ENCODE measurements around the gene TPCN1.
A peak's percentile ranks its signal among the peaks of the same experiment; 100 is the strongest.

Gene TPCN1

GRCh38 chr12:113248842-113249435 lies 27.7 kb downstream of the TPCN1 start:
- H2BK120ac ChIP-seq (ENCODE audit: low read depth, low read length) = no peak overlapping the region
- no peak overlapping the region for H3K27ac ChIP-seq (replicated peaks; ENCODE audit: low read length)
- WGBS, 2 donors (ENCODE audit: extremely low coverage in 2 of 2, insufficient read length in 2 of 2, insufficient replicate concordance in 1 of 2) = no CpG with 5 or more reads among the region's 11 CpGs
- H2AFZ ChIP-seq (ENCODE audit: low read length) = no peak overlapping the region
- H3K14ac ChIP-seq (ENCODE audit: low read length) = no peak overlapping the region
- no peaks in the 10 kb centered on the region for H3K27me3 ChIP-seq (ENCODE audit: control insufficient read depth in 3 of 3, insufficient read depth in 3 of 3, low read depth in 1 of 3, low read length in 3 of 3)
- H4K8ac ChIP-seq (ENCODE audit: low read depth, low read length) = no peak overlapping the region
- H3K4me3 ChIP-seq (ENCODE audit: low read length in 2 of 2) = no peak overlapping the region
- no peak overlapping the region for H3K4ac ChIP-seq (ENCODE audit: low read length)
- H4K91ac ChIP-seq (ENCODE audit: low read depth, low read length, poor library complexity) = peak overlapping the region; percentile 6
- no peak for DNase-seq (ENCODE audit: low spot score)
- no peak overlapping the region for H3K4me2 ChIP-seq (ENCODE audit: insufficient read depth, low read length, poor library complexity, severe bottlenecking)
- H2BK12ac ChIP-seq (ENCODE audit: low read length) = no peak overlapping the region
- peaks cover 14 to 16% of the 10 kb centered on the region in 2 donors for H3K4me1 ChIP-seq (ENCODE audit: control insufficient read depth in 2 of 2, insufficient read depth in 1 of 2, low read depth in 1 of 2, low read length in 2 of 2)
- H3K23ac ChIP-seq (ENCODE audit: low read depth, low read length, poor library complexity) = no peak overlapping the region
- H3K18ac ChIP-seq (ENCODE audit: low read length) = no peak overlapping the region
- H2BK15ac ChIP-seq (ENCODE audit: low read length) = no peak overlapping the region
- H3K79me1 ChIP-seq (ENCODE audit: low read depth, low read length) = no peaks in the 10 kb centered on the region
- no peak overlapping the region for H3K9ac ChIP-seq (ENCODE audit: low read depth, low read length, poor library complexity)
- no peak overlapping the region for H2AK5ac ChIP-seq (ENCODE audit: low read depth, low read length)
- H3K36me3 ChIP-seq (replicated peaks in 1 of 2; ENCODE audit: control insufficient read depth in 2 of 2, insufficient read depth in 2 of 2, low read length in 2 of 2) = no peaks in the 10 kb centered on the region
- H2BK5ac ChIP-seq (ENCODE audit: low read length) = no peak overlapping the region
- peaks cover 2 to 6% of the 10 kb centered on the region in 2 donors for H3K9me3 ChIP-seq (replicated peaks in 1 of 2; ENCODE audit: control insufficient read depth in 2 of 2, insufficient read depth in 1 of 2, low read depth in 1 of 2, low read length in 2 of 2)

GRCh38 chr12:113249546-113249945 lies 28.3 kb downstream of the TPCN1 start:
- WGBS, 2 donors (ENCODE audit: extremely low coverage in 2 of 2, insufficient read length in 2 of 2, insufficient replicate concordance in 1 of 2) = no CpG with 5 or more reads among the region's 12 CpGs

DNA sequence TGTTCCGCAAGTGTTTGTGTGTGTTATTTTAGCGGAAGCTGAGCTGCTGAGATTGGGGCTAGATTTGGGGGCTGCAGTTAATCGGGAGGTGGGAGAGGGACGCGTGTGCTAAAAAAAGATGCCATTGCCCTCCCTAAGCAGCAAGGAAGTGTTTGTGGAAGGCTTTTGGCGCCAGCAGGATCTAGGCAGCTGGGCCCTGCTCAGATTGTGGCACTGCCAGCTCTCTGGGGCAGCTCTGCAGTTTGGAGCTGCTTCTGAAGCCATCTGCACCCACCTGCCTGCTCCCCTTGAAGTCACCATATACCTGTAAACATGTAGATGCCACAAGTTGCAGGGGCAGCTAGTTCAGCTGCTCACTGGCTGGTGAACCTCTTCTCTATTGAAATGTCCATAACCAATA lies 28.8 kb downstream of the TPCN1 start:
- WGBS, 2 donors (ENCODE audit: extremely low coverage in 2 of 2, insufficient read length in 2 of 2, insufficient replicate concordance in 1 of 2) = no CpG with 5 or more reads among the region's 6 CpGs
- H3K27me3 ChIP-seq (ENCODE audit: control insufficient read depth in 3 of 3, insufficient read depth in 3 of 3, low read depth in 1 of 3, low read length in 3 of 3) = no peaks in the 10 kb centered on the region
- no peak overlapping the region for H3K4me2 ChIP-seq (ENCODE audit: insufficient read depth, low read length, poor library complexity, severe bottlenecking)
- no peak overlapping the region for H2AK5ac ChIP-seq (ENCODE audit: low read depth, low read length)
- no peak overlapping the region for H4K91ac ChIP-seq (ENCODE audit: low read depth, low read length, poor library complexity)
- no peak overlapping the region for H2BK12ac ChIP-seq (ENCODE audit: low read length)
- H2BK5ac ChIP-seq (ENCODE audit: low read length) = no peak overlapping the region
- no peak overlapping the region for H3K4me3 ChIP-seq (ENCODE audit: low read length in 2 of 2)
- no peak for DNase-seq (ENCODE audit: low spot score)
- H3K18ac ChIP-seq (ENCODE audit: low read length) = no peak overlapping the region
- H3K23ac ChIP-seq (ENCODE audit: low read depth, low read length, poor library complexity) = no peak overlapping the region
- H4K8ac ChIP-seq (ENCODE audit: low read depth, low read length) = no peak overlapping the region
- no peak overlapping the region for H3K9ac ChIP-seq (ENCODE audit: low read depth, low read length, poor library complexity)
- H2BK15ac ChIP-seq (ENCODE audit: low read length) = no peak overlapping the region
- no peak overlapping the region for H3K27ac ChIP-seq (replicated peaks; ENCODE audit: low read length)
- H3K4ac ChIP-seq (ENCODE audit: low read length) = no peak overlapping the region
- no peaks in the 10 kb centered on the region for H3K36me3 ChIP-seq (replicated peaks in 1 of 2; ENCODE audit: control insufficient read depth in 2 of 2, insufficient read depth in 2 of 2, low read length in 2 of 2)
- no peak overlapping the region for H2BK120ac ChIP-seq (ENCODE audit: low read depth, low read length)
- no peak overlapping the region for H2AFZ ChIP-seq (ENCODE audit: low read length)
- no peak overlapping the region for H3K14ac ChIP-seq (ENCODE audit: low read length)
- H3K9me3 ChIP-seq (replicated peaks in 1 of 2; ENCODE audit: control insufficient read depth in 2 of 2, insufficient read depth in 1 of 2, low read depth in 1 of 2, low read length in 2 of 2) = peaks cover 2 to 6% of the 10 kb centered on the region in 2 donors
- no peaks in the 10 kb centered on the region for H3K79me1 ChIP-seq (ENCODE audit: low read depth, low read length)
- peaks cover 14 to 16% of the 10 kb centered on the region in 2 donors for H3K4me1 ChIP-seq (ENCODE audit: control insufficient read depth in 2 of 2, insufficient read depth in 1 of 2, low read depth in 1 of 2, low read length in 2 of 2)

More at GRCh38 chr12:113249546-113249945, 28.3 kb downstream of the TPCN1 start:
- Histone ChIP-seq H2BK12ac (ENCODE audit: low read length) (no peak overlapping the region), H3K9ac (ENCODE audit: low read depth, low read length, poor library complexity) (no peak overlapping the region), H3K18ac (ENCODE audit: low read length) (no peak overlapping the region), H4K91ac (ENCODE audit: low read depth, low read length, poor library complexity) (no peak overlapping the region), H2BK5ac (ENCODE audit: low read length) (no peak overlapping the region), H3K27me3 (ENCODE audit: control insufficient read depth in 3 of 3, insufficient read depth in 3 of 3, low read depth in 1 of 3, low read length in 3 of 3) (no peaks in the 10 kb centered on the region), H3K36me3 (replicated peaks in 1 of 2; ENCODE audit: control insufficient read depth in 2 of 2, insufficient read depth in 2 of 2, low read length in 2 of 2) (no peaks in the 10 kb centered on the region), H2AK5ac (ENCODE audit: low read depth, low read length) (no peak overlapping the region), H3K9me3 (replicated peaks in 1 of 2; ENCODE audit: control insufficient read depth in 2 of 2, insufficient read depth in 1 of 2, low read depth in 1 of 2, low read length in 2 of 2) (peaks cover 2 to 6% of the 10 kb centered on the region in 2 donors), H2BK120ac (ENCODE audit: low read depth, low read length) (no peak overlapping the region), H2AFZ (ENCODE audit: low read length) (no peak overlapping the region), H3K4ac (ENCODE audit: low read length) (no peak overlapping the region), H4K8ac (ENCODE audit: low read depth, low read length) (no peak overlapping the region), H3K27ac (replicated peaks; ENCODE audit: low read length) (no peak overlapping the region), H3K23ac (ENCODE audit: low read depth, low read length, poor library complexity) (no peak overlapping the region), H3K4me1 (ENCODE audit: control insufficient read depth in 2 of 2, insufficient read depth in 1 of 2, low read depth in 1 of 2, low read length in 2 of 2) (peaks cover 14 to 16% of the 10 kb centered on the region in 2 donors), H3K4me2 (ENCODE audit: insufficient read depth, low read length, poor library complexity, severe bottlenecking) (no peak overlapping the region), H2BK15ac (ENCODE audit: low read length) (no peak overlapping the region), H3K79me1 (ENCODE audit: low read depth, low read length) (no peaks in the 10 kb centered on the region), H3K14ac (ENCODE audit: low read length) (no peak overlapping the region), H3K4me3 (ENCODE audit: low read length in 2 of 2) (no peak overlapping the region)
- no peak for DNase-seq (ENCODE audit: low spot score)

GRCh38 chr12:113251404-113252070 lies 30.3 kb downstream of the TPCN1 start:
- Histone ChIP-seq H4K91ac (ENCODE audit: low read depth, low read length, poor library complexity) (peak overlapping the region; percentile 85), H3K27ac (replicated peaks; ENCODE audit: low read length) (no peak overlapping the region), H3K9ac (ENCODE audit: low read depth, low read length, poor library complexity) (peak overlapping the region; percentile 14), H2BK120ac (ENCODE audit: low read depth, low read length) (no peak overlapping the region), H3K18ac (ENCODE audit: low read length) (no peak overlapping the region), H3K27me3 (ENCODE audit: control insufficient read depth in 3 of 3, insufficient read depth in 3 of 3, low read depth in 1 of 3, low read length in 3 of 3) (no peaks in the 10 kb centered on the region), H3K4me3 (ENCODE audit: low read length in 2 of 2) (no peak overlapping the region), H2AK5ac (ENCODE audit: low read depth, low read length) (no peak overlapping the region), H3K79me1 (ENCODE audit: low read depth, low read length) (no peaks in the 10 kb centered on the region), H2BK12ac (ENCODE audit: low read length) (no peak overlapping the region), H3K4me1 (ENCODE audit: control insufficient read depth in 2 of 2, insufficient read depth in 1 of 2, low read depth in 1 of 2, low read length in 2 of 2) (peaks cover 5 to 6% of the 10 kb centered on the region in 2 donors), H3K14ac (ENCODE audit: low read length) (peak overlapping the region; percentile 66), H3K4me2 (ENCODE audit: insufficient read depth, low read length, poor library complexity, severe bottlenecking) (no peak overlapping the region), H3K4ac (ENCODE audit: low read length) (no peak overlapping the region), H2AFZ (ENCODE audit: low read length) (no peak overlapping the region), H3K36me3 (replicated peaks in 1 of 2; ENCODE audit: control insufficient read depth in 2 of 2, insufficient read depth in 2 of 2, low read length in 2 of 2) (no peaks in the 10 kb centered on the region), H2BK5ac (ENCODE audit: low read length) (no peak overlapping the region), H2BK15ac (ENCODE audit: low read length) (no peak overlapping the region), H4K8ac (ENCODE audit: low read depth, low read length) (no peak overlapping the region), H3K9me3 (replicated peaks in 1 of 2; ENCODE audit: control insufficient read depth in 2 of 2, insufficient read depth in 1 of 2, low read depth in 1 of 2, low read length in 2 of 2) (peaks cover 2 to 6% of the 10 kb centered on the region in 2 donors), H3K23ac (ENCODE audit: low read depth, low read length, poor library complexity) (no peak overlapping the region)
- DNase-seq (ENCODE audit: low spot score) = no peak
- WGBS, 2 donors (ENCODE audit: extremely low coverage in 2 of 2, insufficient read length in 2 of 2, insufficient replicate concordance in 1 of 2) = no CpG with 5 or more reads among the region's 16 CpGs
